Endothelial cell of umbilical vein (primary cell): Measurements from ENCODE around the gene PCLO. TPM values are rescaled to one million over a fixed set of nuclear protein-coding genes. Genes with fewer than 3 reads are reported as not detected.

Source experiments
- BruUV-seq: library from RNA; stranded (reverse); fragments of 400-500 nt; replicated peaks from 2 replicates; lab custom pipeline; 2021; lab: Mats Ljungman, UMichigan
- CTCF ChIA-PET: fragments of 300-600, 350-600 bp; sonication (Branson Sonifier 250); formaldehyde crosslinking; loops from one replicate; lab custom pipeline; 2021; ENCODE audit warnings: antibody characterized with exemption, inconsistent platforms; lab: Charles Lee
- POLR2A ChIA-PET: fragments of 300-600, 350-600 bp; sonication (Branson Sonifier 250); formaldehyde crosslinking; loops from one replicate; lab custom pipeline; 2021; ENCODE audit warnings: antibody characterized with exemption, inconsistent platforms; lab: Charles Lee
- DNase-seq: peaks from one replicate; pipeline ENCODE4 v3.0.0-alpha.2; 2011; ENCODE audit warnings: low read depth, low spot score
- FAIRE-seq: peaks from 2 replicates; lab custom pipeline; 2011; peaks lifted over from hg19 to GRCh38; lab: Jason Lieb, UNC
- H2AFZ ChIP-seq: 2 replicates; pipeline ENCODE4 v1.6.0; 2012; ENCODE audit warnings: low read depth, low read length, control low read depth, inconsistent platforms
- H3K27ac ChIP-seq: 2 replicates; pipeline ENCODE4 v1.5.1; 2011; ENCODE audit warnings: low read depth, mild to moderate bottlenecking, control low read depth, low read length, moderate library complexity; ENCODE audit not compliant: insufficient read depth
- H3K27me3 ChIP-seq, 2 experiments: 2 replicates each; pipeline versions ENCODE4 v1.6.0 to v1.6.1; 2011; ENCODE audit warnings: low read length in 2 of 2, mixed read lengths in 1 of 2; ENCODE audit not compliant: control insufficient read depth in 2 of 2, insufficient read depth in 2 of 2
- H3K36me3 ChIP-seq, 2 experiments: 2 replicates in 1 of 2; 3 replicates in 1 of 2; pipeline ENCODE4 v1.5.1; 2011; ENCODE audit warnings: low read length in 2 of 2, mild to moderate bottlenecking in 1 of 2, moderate library complexity in 1 of 2; ENCODE audit not compliant: control insufficient read depth in 2 of 2, insufficient read depth in 2 of 2; ENCODE audit errors: extremely low read depth in 1 of 2
- H3K4me1 ChIP-seq: 3 replicates; pipeline ENCODE4 v1.5.1; 2011; ENCODE audit warnings: mild to moderate bottlenecking, low read length; ENCODE audit not compliant: control insufficient read depth, insufficient read depth; ENCODE audit errors: extremely low read depth
- H3K4me2 ChIP-seq: 2 replicates; pipeline ENCODE4 v1.6.1; 2011; ENCODE audit warnings: low read length, control low read depth, mixed read lengths; ENCODE audit not compliant: insufficient read depth
- H3K4me3 ChIP-seq, 3 experiments: fragments of 200-600 bp in 1 of 3; sonication (generic), shearing (Covaris generic) in 1 of 3; replicated peaks in 1 of 3; 2 replicates each; pipeline ENCODE4 v1.5.1; 2011 to 2016; ENCODE audit warnings: control low read depth in 3 of 3, low read length in 3 of 3, mild to moderate bottlenecking in 2 of 3, inconsistent platforms in 1 of 3, low read depth in 1 of 3, moderate library complexity in 1 of 3; ENCODE audit not compliant: insufficient read depth in 1 of 3
- H3K79me2 ChIP-seq: 2 replicates; pipeline ENCODE4 v1.6.0; 2012; ENCODE audit warnings: low read length, inconsistent platforms; ENCODE audit not compliant: control insufficient read depth, insufficient read depth
- H3K9ac ChIP-seq: replicated peaks from 2 replicates; pipeline ENCODE3; 2011; ENCODE audit warnings: low read length, control low read depth; ENCODE audit not compliant: insufficient read depth; ENCODE audit errors: extremely low read depth
- H3K9me1 ChIP-seq: replicated peaks from 3 replicates; pipeline ENCODE4 v1.6.0; 2011; ENCODE audit warnings: mild to moderate bottlenecking, low read length; ENCODE audit not compliant: control insufficient read depth, insufficient read depth; ENCODE audit errors: extremely low read depth
- H3K9me3 ChIP-seq: replicated peaks from 2 replicates; pipeline ENCODE4 v1.5.1; 2012; ENCODE audit warnings: low read length, inconsistent platforms; ENCODE audit not compliant: control insufficient read depth, insufficient read depth
- H4K20me1 ChIP-seq: replicated peaks from 2 replicates; pipeline ENCODE3; 2011; ENCODE audit warnings: mild to moderate bottlenecking, low read length; ENCODE audit not compliant: control insufficient read depth, insufficient read depth; ENCODE audit errors: extremely low read depth
- EZH2 ChIP-seq: IDR thresholded peaks from 2 replicates; pipeline ENCODE4 v1.6.1; 2012; ENCODE audit warnings: borderline replicate concordance, low read depth, mild to moderate bottlenecking, moderate library complexity, low read length, inconsistent platforms; ENCODE audit not compliant: severe bottlenecking
- FOS ChIP-seq: IDR thresholded peaks from 2 replicates; pipeline ENCODE4 v1.6.1; 2011; ENCODE audit warnings: mild to moderate bottlenecking, low read length, moderate library complexity, borderline replicate concordance; ENCODE audit not compliant: insufficient read depth
- MAX ChIP-seq: IDR thresholded peaks from 2 replicates; pipeline ENCODE4 v1.6.1; 2011; ENCODE audit not compliant: insufficient read depth, insufficient read length
- MYC ChIP-seq: IDR thresholded peaks from one replicate; pipeline ENCODE4 v1.6.1; 2011; ENCODE audit warnings: mild to moderate bottlenecking, low read depth, low read length
- POLR2AphosphoS5 ChIP-seq: IDR thresholded peaks from 2 replicates; pipeline ENCODE4 v1.6.1; 2012; ENCODE audit warnings: low read depth, mild to moderate bottlenecking, control low read depth, low read length, moderate library complexity; ENCODE audit not compliant: insufficient read depth
- dilution Hi-C: fragments of 300-500 bp; cut with MboI; formaldehyde crosslinking; loops from one replicate; pipeline ENCODE4 v1.15.0; 2019; ENCODE audit warnings: low sequenced_read_pairs; ENCODE audit not compliant: extremely low pct_ligation_motif_present
- intact Hi-C: fragments of 100-400 bp; cut with micrococcal nuclease; formaldehyde crosslinking; loops from one replicate; pipeline ENCODE4 v1.10.0; 2022
- polyA plus RNA-seq, 4 experiments: library from polyadenylated mRNA; depleted of rRNA in 3 of 4; stranded (reverse) in 3 of 4; unstranded in 1 of 4; fragments of >200 nt; gene quantifications; 2 replicates each; pipeline versions ENCODE4 v1.2.1 to v1.2.3, GENCODE V29; 2011 to 2012; ENCODE audit warnings: missing spikeins in 1 of 4
- total RNA-seq: library from RNA; stranded (reverse); gene quantifications from 2 replicates; pipeline ENCODE4 v1.2.3, GENCODE V29; 2021
- TF ChIP-seq, protein P1 (sequence below), 2 donors: IDR thresholded peaks; 1 replicate in 1 of 2; 2 replicates in 1 of 2; pipeline ENCODE4 v1.5.1; 2011; ENCODE audit warnings: low read length in 2 of 2, mild to moderate bottlenecking in 2 of 2, moderate library complexity in 2 of 2, control low read depth in 1 of 2, inconsistent platforms in 1 of 2, low read depth in 1 of 2; ENCODE audit not compliant: insufficient read depth in 1 of 2; ENCODE audit errors: extremely low read depth in 1 of 2

PCLO gene
- total and polyA plus RNA-seq, 2 donors (not counting 3 experiments of a cell fraction or from before 2014, with no cell fraction given): 0.04 to 0.75 TPM

GRCh38 chr7:82840061-82840460 is 322.6 kb downstream of the PCLO start:
- peak; percentile 31 for FAIRE-seq
- BruUV-seq: no TSS peak
- Histone ChIP-seq H4K20me1 (no peaks in the 10 kb centered on the region), H3K4me3 (no peak overlapping the region), H3K36me3 (no peaks in the 10 kb centered on the region), H3K4me2 (no peak overlapping the region), H3K27ac (no peak overlapping the region), H3K79me2 (no peaks in the 10 kb centered on the region), H3K9me1 (no peaks in the 10 kb centered on the region), H2AFZ (no peak overlapping the region), H3K27me3 (no peaks in the 10 kb centered on the region), H3K9ac (no peak overlapping the region), H3K4me1 (no peaks in the 10 kb centered on the region), H3K9me3 (no peaks in the 10 kb centered on the region)
- CTCF ChIA-PET: no interaction called here
- DNase-seq: no peak
- intact Hi-C loops (loop anchor here (2.0 kb wide), 1 partner anchor 15 kb away; no protein-coding TSS in a partner anchor), dilution Hi-C loops (no loop called here)
- POLR2A ChIA-PET: no interaction called here
- TF ChIP-seq FOS (no peak), MYC (no peak), MAX (no peak), POLR2AphosphoS5 (no peak), EZH2 (no peak)
- TF ChIP-seq, protein P1, sequence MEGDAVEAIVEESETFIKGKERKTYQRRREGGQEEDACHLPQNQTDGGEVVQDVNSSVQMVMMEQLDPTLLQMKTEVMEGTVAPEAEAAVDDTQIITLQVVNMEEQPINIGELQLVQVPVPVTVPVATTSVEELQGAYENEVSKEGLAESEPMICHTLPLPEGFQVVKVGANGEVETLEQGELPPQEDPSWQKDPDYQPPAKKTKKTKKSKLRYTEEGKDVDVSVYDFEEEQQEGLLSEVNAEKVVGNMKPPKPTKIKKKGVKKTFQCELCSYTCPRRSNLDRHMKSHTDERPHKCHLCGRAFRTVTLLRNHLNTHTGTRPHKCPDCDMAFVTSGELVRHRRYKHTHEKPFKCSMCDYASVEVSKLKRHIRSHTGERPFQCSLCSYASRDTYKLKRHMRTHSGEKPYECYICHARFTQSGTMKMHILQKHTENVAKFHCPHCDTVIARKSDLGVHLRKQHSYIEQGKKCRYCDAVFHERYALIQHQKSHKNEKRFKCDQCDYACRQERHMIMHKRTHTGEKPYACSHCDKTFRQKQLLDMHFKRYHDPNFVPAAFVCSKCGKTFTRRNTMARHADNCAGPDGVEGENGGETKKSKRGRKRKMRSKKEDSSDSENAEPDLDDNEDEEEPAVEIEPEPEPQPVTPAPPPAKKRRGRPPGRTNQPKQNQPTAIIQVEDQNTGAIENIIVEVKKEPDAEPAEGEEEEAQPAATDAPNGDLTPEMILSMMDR (IDR thresholded peaks at IDR 0.05; ENCODE audit: extremely low read depth in 1 of 2, insufficient read depth in 1 of 2, low read depth in 1 of 2, low read length in 2 of 2): no peak
